ENCODE measurements around the gene ST3GAL3.

DNA sequence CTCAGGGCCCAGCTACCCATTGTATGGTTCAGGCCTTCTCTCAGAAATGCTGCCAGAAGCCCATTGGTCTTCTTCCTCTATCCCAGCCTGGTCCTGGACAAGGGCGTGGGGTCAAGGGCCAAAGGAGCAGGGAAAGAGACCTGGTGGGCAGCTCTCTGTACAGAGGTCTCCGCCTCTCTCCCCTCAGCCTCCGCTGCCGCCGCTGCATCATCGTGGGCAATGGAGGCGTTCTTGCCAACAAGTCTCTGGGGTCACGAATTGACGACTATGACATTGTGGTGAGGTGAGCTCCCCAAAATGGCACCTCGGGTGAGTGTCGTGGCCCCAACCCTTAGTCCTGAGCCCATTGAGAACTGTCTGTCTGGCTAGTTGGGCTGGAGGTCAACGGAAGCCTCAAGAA lies 191.6 kb downstream of the ST3GAL3 start:
- TF ChIP-seq POLR2A (IDR thresholded peaks at IDR 0.05; ENCODE audit: extremely low read depth, insufficient read length) (no peak), MYC (IDR thresholded peaks at IDR 0.05; ENCODE audit: low read depth, low read length) (no peak)
- TF ChIP-seq, protein P1, sequence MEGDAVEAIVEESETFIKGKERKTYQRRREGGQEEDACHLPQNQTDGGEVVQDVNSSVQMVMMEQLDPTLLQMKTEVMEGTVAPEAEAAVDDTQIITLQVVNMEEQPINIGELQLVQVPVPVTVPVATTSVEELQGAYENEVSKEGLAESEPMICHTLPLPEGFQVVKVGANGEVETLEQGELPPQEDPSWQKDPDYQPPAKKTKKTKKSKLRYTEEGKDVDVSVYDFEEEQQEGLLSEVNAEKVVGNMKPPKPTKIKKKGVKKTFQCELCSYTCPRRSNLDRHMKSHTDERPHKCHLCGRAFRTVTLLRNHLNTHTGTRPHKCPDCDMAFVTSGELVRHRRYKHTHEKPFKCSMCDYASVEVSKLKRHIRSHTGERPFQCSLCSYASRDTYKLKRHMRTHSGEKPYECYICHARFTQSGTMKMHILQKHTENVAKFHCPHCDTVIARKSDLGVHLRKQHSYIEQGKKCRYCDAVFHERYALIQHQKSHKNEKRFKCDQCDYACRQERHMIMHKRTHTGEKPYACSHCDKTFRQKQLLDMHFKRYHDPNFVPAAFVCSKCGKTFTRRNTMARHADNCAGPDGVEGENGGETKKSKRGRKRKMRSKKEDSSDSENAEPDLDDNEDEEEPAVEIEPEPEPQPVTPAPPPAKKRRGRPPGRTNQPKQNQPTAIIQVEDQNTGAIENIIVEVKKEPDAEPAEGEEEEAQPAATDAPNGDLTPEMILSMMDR (IDR thresholded peaks at IDR 0.05; ENCODE audit: low read depth, low read length) = no peak
- TF ChIP-seq, protein P2, sequence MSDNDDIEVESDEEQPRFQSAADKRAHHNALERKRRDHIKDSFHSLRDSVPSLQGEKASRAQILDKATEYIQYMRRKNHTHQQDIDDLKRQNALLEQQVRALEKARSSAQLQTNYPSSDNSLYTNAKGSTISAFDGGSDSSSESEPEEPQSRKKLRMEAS (IDR thresholded peaks at IDR 0.05; ENCODE audit: low read depth, low read length) = no peak

Measured in NB4 (cell line).